GM19467 (cell line): ENCODE results near the gene HARS1.
"Not testable (repeated sequence)": the region's sequence is repeated elsewhere in the genome, so short reads cannot be mapped to it uniquely, and the experiment has no call there.

Experiments
- ATAC-seq: cut with Tn5 transposase; IDR thresholded peaks from one replicate; pipeline ENCODE4 v1.9.1; 2021; ENCODE audit warnings: mild to moderate bottlenecking, moderate library complexity; ENCODE audit not compliant: unreplicated experiment

Gene HARS1

DNA sequence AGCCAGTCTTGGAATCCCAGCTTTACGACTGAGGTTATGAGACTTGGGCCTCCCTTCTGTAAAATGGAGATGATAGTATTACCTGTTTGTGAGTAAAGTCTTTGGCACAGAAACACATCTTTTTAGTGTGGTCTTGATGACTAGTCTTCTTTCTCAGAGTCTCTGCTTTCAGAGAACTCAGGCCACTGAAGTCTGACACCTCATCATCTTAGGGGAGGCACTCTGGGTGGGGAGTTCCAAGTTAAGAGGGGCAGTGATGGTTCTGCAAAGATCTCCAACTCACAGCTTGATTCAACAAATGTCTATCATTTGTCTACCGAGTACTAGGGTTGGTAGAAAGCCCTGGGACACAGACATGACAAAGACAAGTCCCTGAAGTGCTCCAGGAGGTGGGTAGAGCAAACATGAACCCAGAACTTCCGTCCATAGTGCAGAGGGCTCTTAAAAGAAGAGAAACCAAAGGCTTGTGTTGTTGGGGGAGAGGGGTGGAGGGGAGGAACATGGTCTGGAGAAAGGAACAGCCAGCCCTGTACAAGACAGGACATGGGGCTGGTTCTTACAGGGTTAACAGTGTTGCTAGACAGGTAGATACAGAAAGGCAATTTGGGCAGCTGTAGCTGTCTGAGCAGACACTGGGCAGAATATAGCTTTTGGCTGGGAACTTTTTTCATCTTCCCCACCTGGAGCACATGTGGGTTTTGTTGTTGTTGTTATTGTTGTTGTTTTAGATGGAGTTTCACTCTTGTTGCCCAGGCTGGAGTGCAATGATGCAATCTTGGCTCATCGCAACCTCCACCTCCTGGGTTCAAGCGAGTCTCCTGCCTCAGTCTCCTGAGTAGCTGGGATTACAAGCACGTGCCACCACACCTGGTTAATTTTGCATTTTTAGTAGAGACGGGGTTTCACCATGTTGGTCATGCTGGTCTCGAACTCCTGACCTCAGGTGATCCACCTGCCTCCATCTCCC lies 55.6 kb downstream of the HARS1 start:
- ATAC-seq, result no peak

DNA sequence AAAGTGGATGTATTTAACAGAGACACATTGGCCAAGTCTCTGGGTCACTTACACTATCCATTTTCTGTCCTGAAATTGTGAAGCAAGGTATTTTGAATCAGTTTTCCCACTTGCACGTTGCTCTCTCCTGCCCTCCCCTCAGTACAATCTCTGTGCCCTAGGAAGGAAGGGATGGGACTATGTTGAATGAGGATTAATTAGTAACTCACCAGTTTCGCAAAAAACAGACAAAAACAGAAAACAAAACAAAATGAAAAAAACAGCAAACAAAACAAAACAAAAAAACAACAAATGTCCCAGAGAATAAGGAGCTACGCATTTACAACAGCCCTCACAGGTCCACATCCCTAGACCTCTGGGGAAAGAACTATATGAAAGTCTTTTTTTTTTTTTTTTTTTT lies 57.1 kb downstream of the HARS1 start:
- ATAC-seq, result no peak

DNA sequence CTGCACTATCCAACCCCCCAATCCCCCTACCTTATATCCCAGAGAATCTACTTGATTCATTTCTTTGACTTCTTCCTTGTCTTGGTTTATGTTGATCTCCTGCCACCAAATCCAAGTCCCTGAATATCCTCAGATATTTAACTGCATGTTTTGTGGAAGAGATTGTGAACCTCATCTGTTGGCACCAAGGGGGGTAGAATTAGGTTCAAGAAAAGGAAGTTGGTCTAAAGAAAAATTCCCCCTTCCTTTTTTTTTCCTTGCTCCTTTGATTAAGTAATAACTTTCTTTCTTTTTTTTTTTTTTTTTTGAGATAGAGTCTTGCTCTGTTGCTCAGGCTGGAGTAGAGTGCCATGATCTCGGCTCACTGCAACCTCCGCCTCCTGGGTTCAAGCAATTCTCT lies 57.7 kb downstream of the HARS1 start:
- no peak for ATAC-seq

DNA sequence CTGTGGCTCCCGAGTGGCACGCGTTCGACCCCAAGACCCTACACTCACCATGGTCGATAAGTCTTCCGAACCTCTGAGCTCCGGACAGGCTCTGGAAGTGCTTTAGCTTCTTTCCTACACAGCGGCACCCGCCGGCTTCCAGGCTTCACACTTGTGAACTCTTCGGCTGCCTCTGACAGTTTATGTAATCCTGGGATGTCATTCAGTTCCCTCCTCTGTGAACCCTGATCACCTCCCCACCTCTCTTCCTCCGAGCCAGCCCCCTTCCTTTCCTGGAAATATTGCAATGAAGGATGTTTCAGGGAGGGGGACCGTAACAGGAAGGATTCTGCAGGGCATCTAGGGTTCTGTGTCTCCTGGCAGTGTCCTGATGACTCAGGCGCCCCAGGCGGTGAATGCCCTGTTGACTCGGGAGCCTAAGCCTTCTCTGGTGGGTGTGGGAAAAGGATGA lies 58.1 kb downstream of the HARS1 start, which contains the start of gene CD14:
CD14 (minus strand) TSS at position 155 of the 451 bp plus-strand sequence; CDS start at position 51, 104 bp downstream.
- ATAC-seq, result peak; percentile 5

DNA sequence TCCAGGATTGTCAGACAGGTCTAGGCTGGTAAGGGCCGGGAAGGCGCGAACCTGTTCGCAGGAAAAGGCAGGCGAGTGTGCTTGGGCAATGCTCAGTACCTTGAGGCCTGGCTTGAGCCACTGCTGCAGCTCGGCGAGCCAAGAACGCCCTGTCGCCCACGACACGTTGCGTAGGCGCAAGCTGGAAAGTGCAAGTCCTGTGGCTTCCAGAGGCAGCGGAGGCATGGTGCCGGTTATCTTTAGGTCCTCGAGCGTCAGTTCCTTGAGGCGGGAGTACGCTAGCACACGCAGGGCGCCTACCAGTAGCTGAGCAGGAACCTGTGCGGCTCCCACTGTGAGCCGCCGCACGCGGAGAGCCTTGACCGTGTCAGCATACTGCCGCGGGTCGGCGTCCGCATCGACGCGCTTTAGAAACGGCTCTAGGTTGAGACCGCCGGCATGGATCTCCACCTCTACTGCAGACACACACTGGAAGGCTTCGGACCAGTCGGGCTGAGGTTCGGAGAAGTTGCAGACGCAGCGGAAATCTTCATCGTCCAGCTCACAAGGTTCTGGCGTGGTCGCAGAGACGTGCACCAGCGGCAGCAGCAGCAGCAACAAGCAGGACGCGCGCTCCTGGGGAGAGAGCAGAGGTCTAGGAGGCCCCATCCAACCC lies 58.7 kb downstream of the HARS1 start:
- peak; percentile 54 for ATAC-seq

DNA sequence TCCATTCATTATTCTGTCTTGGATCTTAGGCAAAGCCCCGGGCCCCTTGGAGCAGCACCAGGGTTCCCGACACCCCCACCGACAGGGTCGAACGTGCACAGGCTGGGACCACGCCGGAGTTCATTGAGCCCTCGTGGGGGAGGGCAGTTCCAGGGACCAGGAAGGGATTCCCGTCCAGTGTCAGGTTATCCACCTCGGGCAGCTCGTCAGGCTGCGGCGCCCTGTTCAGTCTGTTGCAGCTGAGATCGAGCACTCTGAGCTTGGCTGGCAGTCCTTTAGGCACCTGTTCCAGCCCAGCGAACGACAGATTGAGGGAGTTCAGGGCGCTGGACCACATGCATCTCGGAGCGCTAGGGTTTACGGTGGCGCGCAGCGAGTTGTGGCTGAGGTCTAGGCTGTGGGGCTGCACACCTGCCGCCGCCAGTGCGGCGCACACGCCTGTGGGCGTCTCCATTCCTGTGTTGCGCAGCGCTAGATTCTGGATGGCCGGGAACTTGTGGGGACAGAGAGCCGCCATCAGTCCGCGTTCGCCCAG lies 59.3 kb downstream of the HARS1 start:
- ATAC-seq, result peak; percentile 9

DNA sequence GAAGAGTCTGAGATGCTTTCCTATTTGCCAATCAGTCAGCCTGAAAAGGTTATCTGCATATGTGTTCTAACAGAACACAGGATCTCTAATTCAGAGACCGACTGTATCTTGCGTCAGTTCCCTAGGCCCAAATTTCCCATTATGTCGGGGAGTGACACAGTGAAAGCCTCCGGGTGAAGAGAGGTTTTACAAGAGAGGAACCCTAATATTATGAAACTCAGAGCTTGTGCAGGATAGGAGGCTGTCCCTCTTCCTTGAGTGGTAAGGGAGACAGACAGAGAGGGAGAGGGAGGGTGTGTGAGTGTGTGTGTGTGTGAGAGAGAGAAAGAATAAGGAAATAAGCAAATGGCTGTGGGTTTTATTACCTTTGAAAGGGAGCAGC lies 60.1 kb downstream of the HARS1 start:
- no peak for ATAC-seq

DNA sequence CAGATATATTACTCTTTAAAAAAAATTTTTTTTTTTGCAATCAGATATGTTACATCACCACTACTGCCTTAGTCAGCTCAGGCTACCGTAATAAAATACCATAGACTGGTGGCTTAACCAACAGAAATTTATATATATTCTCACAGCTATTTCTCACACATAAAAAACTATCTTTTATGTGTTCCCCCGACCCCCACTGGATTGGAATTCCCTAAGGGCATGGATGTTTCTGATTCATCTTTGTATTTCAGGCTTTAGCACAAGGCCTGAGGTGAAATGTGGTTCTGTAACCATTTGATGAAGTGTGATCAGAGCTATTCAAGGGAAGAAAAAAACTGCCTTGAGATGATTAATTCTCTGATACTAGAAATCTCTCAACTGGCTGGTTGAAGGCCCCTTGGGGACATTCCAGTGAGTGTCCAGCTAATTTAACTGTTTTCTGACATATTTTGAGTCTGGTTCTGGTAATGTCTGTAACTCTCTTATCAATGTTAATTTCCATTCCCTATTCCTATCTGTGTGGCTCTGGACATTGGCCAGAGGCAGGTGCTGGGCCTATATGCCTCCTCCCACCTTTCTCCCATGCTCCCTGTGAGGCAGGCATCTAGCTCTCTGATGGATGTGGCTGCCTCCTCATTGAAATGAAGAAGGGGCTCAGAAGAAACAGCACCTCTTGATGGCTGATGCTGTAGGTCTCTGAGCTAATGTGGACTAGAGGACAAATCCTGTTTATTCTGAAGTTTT lies 60.7 kb downstream of the HARS1 start:
- no peak for ATAC-seq

DNA sequence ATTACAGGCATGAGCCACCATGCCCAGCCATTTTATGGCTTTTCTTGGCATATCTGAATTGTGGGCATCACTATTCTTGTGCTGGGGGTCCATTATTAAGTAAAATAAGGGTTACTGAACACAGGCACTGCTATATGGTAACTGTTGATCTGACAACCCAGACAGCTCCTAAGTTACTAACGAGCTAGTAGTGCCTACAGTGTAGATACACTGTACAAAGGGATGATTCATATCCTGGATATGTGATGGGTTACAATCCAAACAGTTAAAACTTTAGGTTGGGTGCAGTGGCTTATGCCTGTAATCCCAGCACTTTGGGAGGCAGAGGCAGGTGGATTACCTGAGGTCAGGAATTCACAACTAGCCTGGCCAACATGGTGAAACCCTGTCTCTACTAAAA lies 62.5 kb downstream of the HARS1 start:
- ATAC-seq, result no peak

DNA sequence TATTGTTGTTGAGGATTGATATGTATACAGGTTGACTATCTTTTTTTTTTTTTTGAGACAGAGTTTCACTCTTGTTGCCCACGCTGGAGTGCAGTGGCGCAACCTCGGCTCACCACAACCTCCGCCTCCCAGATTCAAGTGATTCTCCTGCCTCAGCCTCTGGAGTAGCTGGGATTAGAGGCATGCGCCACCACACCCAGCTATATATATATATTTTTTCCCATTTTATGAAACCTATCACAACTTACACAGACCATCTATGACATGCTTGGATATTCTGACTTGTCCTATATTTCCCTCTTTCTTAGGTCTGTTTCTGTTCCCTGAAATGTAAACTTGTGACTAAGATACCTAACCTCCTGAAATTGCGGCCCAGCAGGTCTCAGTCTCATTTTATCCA lies 63.2 kb downstream of the HARS1 start:
- ATAC-seq, result no peak

DNA sequence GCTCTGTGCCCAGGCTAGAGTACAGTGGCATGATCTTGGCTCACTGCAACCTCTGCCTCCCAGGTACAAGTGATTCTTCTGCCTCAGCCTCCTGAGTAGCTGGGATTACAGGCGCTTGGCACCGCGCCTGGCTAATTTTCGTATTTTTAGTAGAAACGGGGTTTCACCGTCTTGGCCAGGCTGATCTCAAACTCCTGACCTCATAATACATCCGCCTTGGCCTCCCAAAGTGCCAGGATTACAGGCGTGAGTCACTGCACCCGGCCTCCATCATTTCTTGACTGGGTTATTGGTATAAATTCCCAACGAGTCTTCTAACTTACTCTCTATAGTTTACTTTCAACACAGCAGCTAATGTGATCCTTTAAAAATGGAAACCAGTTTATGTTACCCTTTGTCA lies 66.3 kb downstream of the HARS1 start:
- not testable (repeated sequence) for ATAC-seq
